GM21825 (cell line): Measurements from ENCODE around the gene SNX18.

Experiments
- ATAC-seq: cut with Tn5 transposase; IDR thresholded peaks from one replicate; pipeline ENCODE4 v1.9.1; 2021; ENCODE audit warnings: mild to moderate bottlenecking, moderate library complexity; ENCODE audit not compliant: unreplicated experiment

The SNX18 gene

DNA sequence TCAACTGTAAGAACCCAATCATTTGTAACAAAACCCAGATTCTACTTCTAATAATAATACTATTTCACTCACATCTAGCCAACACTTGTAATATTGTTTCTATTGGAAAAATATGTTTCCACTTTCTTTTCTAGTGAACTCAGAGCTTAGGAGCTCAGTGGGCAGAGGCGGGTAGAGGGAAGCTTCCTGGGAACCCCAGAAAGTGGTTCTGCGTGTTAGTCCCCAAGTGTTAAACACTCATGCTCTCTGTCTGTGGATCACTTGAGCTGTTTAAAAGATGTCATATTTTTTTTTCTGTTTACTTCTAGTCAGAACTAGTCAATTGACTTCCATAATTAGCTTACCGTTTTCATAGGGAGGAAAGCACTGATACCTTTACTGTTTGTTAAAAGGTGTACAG, 20.6 kb downstream of the SNX18 start:
- ATAC-seq, result no peak

DNA sequence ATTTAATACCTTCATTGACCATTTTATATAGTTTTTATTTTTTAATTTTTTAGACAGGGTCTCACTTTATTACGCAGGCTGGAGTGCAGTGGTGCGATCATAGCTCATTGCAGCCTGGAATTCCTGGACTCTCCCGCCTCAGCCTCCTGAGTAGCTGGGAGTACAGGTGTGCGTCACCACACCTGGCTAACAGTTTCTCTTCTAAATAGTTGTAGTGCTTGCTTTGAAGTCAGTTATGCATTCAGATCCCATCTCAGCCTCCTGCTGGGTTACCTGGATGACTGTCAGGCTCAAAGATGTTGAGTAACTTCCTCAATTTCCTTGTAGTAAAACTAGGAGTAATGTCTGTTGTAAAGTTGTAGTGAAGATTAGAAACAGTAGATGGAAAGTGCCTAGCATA, 21.4 kb downstream of the SNX18 start:
- no peak for ATAC-seq

- ATAC-seq, result no peak
These were observed 22.7 kb downstream of the SNX18 start for GRCh38 chr5:54540286-54540685.

DNA sequence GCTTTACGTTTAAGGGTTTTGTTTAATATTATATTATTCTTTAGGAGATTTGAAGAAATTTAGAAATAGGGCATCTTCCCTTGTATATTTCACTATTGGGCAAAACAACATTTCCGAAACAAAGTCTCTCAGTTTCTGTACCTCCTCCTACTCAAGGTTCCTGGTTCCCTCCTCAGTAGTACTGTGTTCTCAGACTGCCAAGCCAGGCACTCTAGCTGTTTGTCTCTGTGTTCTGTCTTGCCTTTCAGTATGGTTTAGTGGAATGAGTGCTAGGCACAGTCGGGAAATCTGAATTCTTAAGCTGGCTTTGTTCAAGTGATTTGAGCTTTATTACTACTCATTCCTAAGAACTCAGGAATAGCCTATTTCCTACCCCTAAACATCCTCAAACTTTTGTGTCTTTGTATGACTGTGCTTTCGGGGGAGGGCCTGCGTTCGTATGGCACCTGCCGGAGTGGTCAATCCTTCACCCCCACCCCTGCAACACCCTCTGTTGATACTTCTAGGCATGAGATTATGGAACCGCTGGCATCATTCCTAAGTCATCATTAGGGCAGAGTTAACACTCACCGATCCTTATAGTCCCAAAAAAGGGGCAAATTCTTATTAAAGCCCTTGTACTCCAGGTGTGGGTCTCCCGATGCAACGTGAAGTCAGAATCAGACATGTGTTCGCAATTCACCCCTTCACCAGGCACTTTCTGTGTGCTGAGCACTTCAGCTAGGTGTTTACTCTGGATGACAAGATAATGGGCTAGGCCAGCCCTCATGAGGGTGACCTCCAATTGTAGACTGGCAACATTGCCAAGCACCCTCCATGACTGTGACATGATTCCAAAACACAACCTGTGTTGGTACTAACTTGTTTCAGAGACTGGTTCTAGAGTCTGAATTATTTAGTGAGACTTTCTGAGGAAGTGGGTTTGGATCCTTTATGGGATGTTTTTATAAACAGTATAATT, 24.5 kb downstream of the SNX18 start:
- ATAC-seq, result no peak

GRCh38 chr5:54544044-54544443, 26.5 kb downstream of the SNX18 start:
- no peak for ATAC-seq

GRCh38 chr5:54545796-54546195, 28.2 kb downstream of the SNX18 start:
- no peak for ATAC-seq

DNA sequence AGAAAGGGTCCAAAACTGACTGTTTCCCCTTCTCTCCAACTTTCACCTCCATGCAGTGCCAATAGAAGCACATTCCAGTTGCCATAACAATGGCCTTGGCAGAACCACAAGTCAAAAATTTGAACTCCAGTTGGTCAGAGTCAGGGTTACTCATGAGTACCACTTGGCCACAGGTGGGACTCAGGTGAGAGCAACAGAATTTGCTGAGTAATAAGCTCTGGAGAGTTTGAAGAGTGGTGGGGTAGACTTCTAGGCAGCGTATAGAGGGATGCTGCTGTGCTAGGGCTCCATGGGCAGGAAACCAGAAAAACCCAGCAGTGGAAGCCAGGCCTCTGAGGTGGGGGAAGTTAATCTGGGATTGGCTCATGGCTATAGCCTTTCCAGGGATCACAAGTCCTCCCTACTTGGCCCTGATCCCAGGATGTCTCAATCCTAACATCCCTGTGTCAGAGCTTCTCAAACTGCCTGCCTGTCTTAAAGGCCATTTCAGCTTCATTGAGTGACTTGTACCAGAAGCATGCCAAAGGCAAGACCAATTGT, 30.2 kb downstream of the SNX18 start:
- ATAC-seq, result no peak

GRCh38 chr5:54548565-54548964, 31.0 kb downstream of the SNX18 start:
- ATAC-seq, result no peak

DNA sequence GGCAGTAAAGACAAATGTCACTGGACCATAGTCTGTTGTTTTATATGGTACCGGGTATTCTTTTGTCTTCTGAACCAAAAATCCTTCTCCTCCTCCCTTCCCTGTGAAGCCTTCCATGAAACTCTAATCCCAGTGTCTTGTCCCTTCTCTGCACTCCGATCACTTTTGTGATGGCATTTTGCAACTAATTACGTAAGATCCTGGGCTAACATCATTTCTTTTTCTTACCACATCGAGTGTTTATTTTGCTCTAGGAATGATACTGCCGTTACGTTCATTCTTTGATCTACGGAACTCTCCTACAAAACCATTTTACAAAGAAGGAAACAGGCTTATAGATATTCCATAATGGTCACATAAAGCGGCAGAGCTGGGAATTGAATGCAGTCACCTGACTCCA, 33.7 kb downstream of the SNX18 start:
- ATAC-seq, result no peak

DNA sequence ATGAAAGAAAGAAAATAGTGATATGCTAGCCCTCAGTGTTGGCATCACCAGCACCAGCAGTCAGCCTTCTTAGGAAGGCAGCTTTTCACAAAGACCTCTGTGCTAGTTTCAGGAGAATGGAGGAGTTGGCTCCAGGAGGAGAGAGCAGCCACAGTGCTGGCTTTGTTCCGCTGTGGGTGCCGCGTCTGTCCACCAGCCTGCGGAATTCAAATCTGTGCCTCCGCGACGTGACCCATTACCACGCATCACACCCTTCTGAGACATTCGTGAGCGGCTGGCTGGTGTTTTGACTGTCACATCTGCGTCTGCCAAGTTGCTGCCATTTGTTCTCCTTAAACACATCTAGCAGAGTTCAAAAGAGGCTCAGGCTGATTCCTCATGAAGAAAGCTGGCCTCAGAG, 34.4 kb downstream of the SNX18 start:
- no peak for ATAC-seq

DNA sequence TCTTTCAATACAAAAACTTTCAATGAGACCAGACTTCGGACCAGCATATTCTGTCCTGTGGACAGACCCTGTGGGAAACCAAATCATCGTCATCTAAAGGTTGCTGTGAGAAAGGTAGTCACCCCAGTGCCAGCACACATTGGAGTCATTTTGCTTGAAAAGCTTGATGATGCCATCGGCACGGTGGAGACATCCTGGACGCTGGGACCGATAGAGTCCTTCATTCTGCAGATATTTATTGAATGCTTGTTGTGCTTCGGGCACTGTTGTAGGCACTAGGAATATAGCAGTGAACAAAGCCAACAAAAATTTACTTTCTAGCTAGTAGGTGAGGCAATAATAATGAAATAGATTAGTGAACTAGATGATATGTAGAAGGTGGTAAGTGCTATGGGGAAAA, 34.9 kb downstream of the SNX18 start:
- no peak for ATAC-seq

- no peak for ATAC-seq
These were observed 36.2 kb downstream of the SNX18 start for GRCh38 chr5:54553659-54554207.

- ATAC-seq, result no peak
These were observed 38.6 kb downstream of the SNX18 start for GRCh38 chr5:54556141-54556540.

GRCh38 chr5:54558362-54558761, 40.8 kb downstream of the SNX18 start:
- ATAC-seq, result no peak

DNA sequence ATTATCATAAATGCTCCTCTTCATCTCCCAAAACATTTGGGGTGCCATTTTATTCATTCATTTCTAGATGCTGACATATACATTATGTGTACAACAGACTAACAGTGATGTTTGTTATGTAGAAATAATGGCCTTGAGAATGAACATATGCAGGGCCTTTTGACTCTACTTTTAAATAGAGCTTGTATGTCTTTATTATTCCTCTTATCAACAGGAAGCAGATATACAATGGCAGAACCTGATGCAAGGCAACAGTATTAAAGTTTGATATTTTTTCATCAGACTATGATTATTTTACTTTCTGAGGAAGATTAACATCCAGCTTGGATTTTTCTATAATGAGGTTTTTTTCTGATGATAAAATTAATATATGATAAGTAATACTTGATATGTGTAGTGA, 44.1 kb downstream of the SNX18 start:
- ATAC-seq, result no peak

- no peak for ATAC-seq
These were observed 45.7 kb downstream of the SNX18 start for GRCh38 chr5:54563083-54563761.

- ATAC-seq, result no peak
These were observed 50.4 kb downstream of the SNX18 start for GRCh38 chr5:54567996-54568395.

DNA sequence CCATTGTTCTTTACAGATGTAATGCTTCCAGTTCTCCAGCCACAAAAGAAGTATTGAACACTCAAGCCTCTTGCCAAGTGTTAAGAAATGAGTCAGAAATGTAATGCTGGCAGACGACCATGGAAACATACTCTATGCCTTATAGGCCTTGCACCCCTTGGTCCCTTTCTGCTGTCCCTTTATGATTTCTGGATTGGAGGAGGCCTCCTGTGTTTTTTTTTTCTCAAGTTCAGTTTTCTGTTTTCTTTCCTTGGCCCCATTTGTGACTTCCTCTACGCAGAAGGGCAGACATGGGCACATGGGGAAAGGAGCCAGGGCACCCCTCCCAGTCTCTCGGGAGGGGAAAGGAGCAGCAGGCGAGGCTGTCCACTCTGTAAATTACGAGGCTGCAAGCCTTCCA, 53.4 kb downstream of the SNX18 start:
- no peak for ATAC-seq

DNA sequence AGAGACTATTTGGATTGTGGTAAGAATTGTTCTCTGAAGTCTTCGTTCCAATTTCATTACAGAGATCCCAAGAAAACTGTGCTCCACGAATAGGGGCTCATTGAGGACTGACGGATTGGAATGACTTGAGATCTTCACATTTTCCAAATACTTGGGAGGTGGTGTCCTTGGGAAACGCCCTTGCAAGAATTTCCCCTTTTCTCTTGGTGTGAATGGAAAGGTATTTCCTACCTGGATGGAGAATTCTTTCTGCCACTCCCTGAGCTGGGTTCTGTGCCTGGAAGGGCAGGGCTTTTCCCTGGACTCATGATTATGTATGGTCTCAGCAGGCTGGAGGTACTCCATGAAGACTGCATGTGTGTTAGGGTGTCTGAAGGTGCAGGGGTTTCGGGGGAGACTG, 53.9 kb downstream of the SNX18 start:
- no peak for ATAC-seq

- no peak for ATAC-seq
These were observed 56.4 kb downstream of the SNX18 start for GRCh38 chr5:54573812-54574489.

DNA sequence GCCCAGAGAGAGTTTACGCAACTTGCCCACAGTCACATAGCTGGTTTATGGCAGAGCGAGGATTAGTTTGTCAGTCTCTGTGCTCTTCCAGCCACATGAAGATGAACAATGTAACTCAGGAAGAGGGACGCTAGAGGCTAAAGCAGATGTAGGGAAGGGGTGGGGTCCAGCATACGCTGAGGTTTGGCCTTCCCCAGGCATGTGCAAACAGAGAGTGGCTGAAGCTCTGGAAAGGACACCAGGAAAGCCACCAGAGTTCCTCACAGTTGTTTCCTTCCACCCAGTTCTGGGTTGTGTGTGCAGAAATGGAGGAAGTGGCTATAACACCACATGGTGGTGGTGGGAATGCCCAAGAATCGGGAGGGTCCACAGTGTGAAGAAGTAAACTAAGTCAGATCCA, 60.0 kb downstream of the SNX18 start:
- no peak for ATAC-seq
